Adipocyte (in vitro differentiated cells): ENCODE results near the gene PBX1.
"Not testable (repeated sequence)": the region's sequence is repeated elsewhere in the genome, so short reads cannot be mapped to it uniquely, and the experiment has no call there.

ENCODE experiments used
- DNase-seq: peaks from one replicate; pipeline ENCODE4 v3.0.0-alpha.2; 2015; ENCODE audit warnings: low read depth
- H3K27me3 ChIP-seq: replicated peaks from 2 replicates; pipeline ENCODE4 v1.7.0; 2013; ENCODE audit warnings: mild to moderate bottlenecking, low read length, moderate library complexity; ENCODE audit not compliant: control insufficient read depth, insufficient read depth
- H3K36me3 ChIP-seq: 2 replicates; pipeline ENCODE4 v1.7.0; 2013; ENCODE audit warnings: low read length, mild to moderate bottlenecking, moderate library complexity; ENCODE audit not compliant: control insufficient read depth, insufficient read depth, severe bottlenecking
- H3K4me1 ChIP-seq: 2 replicates; pipeline ENCODE4 v1.7.0; 2013; ENCODE audit warnings: mild to moderate bottlenecking, low read length, moderate library complexity; ENCODE audit not compliant: control insufficient read depth, insufficient read depth
- H3K4me3 ChIP-seq: 2 replicates; pipeline ENCODE4 v1.7.0; 2013; ENCODE audit warnings: mild to moderate bottlenecking, low read length, moderate library complexity
- H3K9ac ChIP-seq: 2 replicates; pipeline ENCODE4 v1.7.0; 2013; ENCODE audit warnings: mild to moderate bottlenecking, low read length, moderate library complexity
- H3K9me3 ChIP-seq: 2 replicates; pipeline ENCODE4 v1.7.0; 2013; ENCODE audit warnings: mild to moderate bottlenecking, low read length, moderate library complexity; ENCODE audit not compliant: control insufficient read depth

PBX1 gene

GRCh38 chr1:164595212-164595611 is 36.2 kb downstream of the PBX1 start:
- peaks cover 11% of the 10 kb centered on the region for H3K36me3 ChIP-seq
- no peaks in the 10 kb centered on the region for H3K9me3 ChIP-seq
- no peak for DNase-seq
- peaks cover 17% of the 10 kb centered on the region for H3K4me1 ChIP-seq
- no peak overlapping the region for H3K4me3 ChIP-seq
- no peaks in the 10 kb centered on the region for H3K27me3 ChIP-seq
- no peak overlapping the region for H3K9ac ChIP-seq

DNA sequence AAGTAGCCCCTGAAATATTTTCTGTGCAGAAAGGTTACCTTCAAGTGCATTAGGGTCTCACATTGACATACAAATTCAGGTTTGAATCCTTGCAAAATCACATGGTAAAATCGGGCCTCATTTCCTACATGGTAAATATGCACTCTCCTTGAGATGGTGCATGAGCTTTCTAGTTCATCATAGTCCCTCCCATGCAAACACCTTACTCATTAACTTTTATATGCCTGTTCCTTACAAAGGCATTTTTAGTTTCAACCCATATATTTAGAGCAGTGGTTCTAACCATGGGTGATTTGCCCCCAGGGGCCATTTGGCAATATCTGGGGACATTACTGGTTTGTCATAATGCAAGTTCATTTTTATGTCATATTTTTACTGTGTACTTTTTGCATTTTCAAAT is 37.2 kb downstream of the PBX1 start:
- no peak for DNase-seq
- no peaks in the 10 kb centered on the region for H3K27me3 ChIP-seq
- H3K36me3 ChIP-seq: peaks cover 11% of the 10 kb centered on the region
- H3K9ac ChIP-seq: no peak overlapping the region
- H3K9me3 ChIP-seq: no peaks in the 10 kb centered on the region
- peaks cover 17% of the 10 kb centered on the region for H3K4me1 ChIP-seq
- H3K4me3 ChIP-seq: no peak overlapping the region

- no peak overlapping the region for H3K9ac ChIP-seq
- peaks cover 11% of the 10 kb centered on the region for H3K36me3 ChIP-seq
- no peak overlapping the region for H3K4me3 ChIP-seq
- no peaks in the 10 kb centered on the region for H3K9me3 ChIP-seq
- H3K4me1 ChIP-seq: peaks cover 22% of the 10 kb centered on the region
- DNase-seq: no peak
- no peaks in the 10 kb centered on the region for H3K27me3 ChIP-seq
Observed at GRCh38 chr1:164598719-164599118, 39.7 kb downstream of the PBX1 start.

GRCh38 chr1:164599272-164599671 is 40.3 kb downstream of the PBX1 start:
- DNase-seq: no peak
- Histone ChIP-seq H3K4me1 (peaks cover 22% of the 10 kb centered on the region), H3K9ac (no peak overlapping the region), H3K27me3 (no peaks in the 10 kb centered on the region), H3K4me3 (no peak overlapping the region), H3K9me3 (no peaks in the 10 kb centered on the region), H3K36me3 (peaks cover 11% of the 10 kb centered on the region)

GRCh38 chr1:164601399-164602100 is 42.6 kb downstream of the PBX1 start:
- Histone ChIP-seq H3K9me3 (no peaks in the 10 kb centered on the region), H3K9ac (peak overlapping the region; percentile 70), H3K36me3 (peaks cover 10% of the 10 kb centered on the region), H3K27me3 (no peaks in the 10 kb centered on the region), H3K4me1 (peaks cover 24% of the 10 kb centered on the region), H3K4me3 (no peak overlapping the region)
- DNase-seq: no peak

- peaks cover 24% of the 10 kb centered on the region for H3K4me1 ChIP-seq
- H3K9me3 ChIP-seq: no peaks in the 10 kb centered on the region
- peaks cover 5% of the 10 kb centered on the region for H3K36me3 ChIP-seq
- peak overlapping the region; percentile 61 for H3K4me3 ChIP-seq
- H3K27me3 ChIP-seq: no peaks in the 10 kb centered on the region
- no peak for DNase-seq
- peak overlapping the region; percentile 70 for H3K9ac ChIP-seq
Observed at GRCh38 chr1:164602101-164602422, 43.1 kb downstream of the PBX1 start.

DNA sequence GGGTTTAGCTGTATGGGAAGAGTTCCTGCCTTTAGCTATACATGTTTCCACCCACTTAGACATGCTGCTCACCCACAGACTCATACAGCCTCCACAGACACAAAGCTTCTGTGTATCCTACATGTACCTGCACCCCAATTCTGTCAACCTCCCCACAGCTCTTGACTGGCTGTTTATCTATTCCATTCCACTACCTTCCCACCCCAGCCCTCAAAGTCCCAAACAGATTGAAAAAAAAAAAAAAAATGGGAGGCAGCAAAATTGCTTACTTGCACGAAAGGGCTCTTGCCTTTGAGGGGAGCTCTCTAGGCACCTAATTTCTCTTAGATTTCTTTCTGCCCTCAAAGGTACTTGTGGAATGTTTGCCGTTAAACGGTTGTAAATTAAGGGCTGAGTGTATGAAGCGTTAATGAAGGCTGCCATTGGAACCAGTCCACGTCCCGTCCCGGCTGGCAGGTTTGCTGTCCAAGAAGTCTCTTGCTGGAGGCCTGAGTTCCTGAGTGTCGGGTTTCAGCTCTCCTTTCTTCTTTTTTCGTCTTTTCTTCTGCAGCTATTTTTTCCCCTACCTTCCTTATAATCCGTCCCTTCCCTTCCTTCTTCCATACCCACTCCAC is 43.6 kb downstream of the PBX1 start:
- H3K4me1 ChIP-seq: peaks cover 24% of the 10 kb centered on the region
- H3K9me3 ChIP-seq: no peaks in the 10 kb centered on the region
- peak overlapping the region; percentile 61 for H3K4me3 ChIP-seq
- peak; percentile 77 for DNase-seq
- H3K27me3 ChIP-seq: no peaks in the 10 kb centered on the region
- no peaks in the 10 kb centered on the region for H3K36me3 ChIP-seq
- H3K9ac ChIP-seq: peak overlapping the region; percentile 70

GRCh38 chr1:164603805-164604204 is 44.8 kb downstream of the PBX1 start:
- not testable (repeated sequence) for H3K9me3 ChIP-seq, H3K4me3 ChIP-seq, H3K9ac ChIP-seq, DNase-seq, H3K36me3 ChIP-seq, H3K27me3 ChIP-seq
- H3K4me1 ChIP-seq: peaks cover 34% of the 10 kb centered on the region

GRCh38 chr1:164604541-164604940 is 45.6 kb downstream of the PBX1 start:
- Histone ChIP-seq H3K9me3 (no peaks in the 10 kb centered on the region), H3K4me1 (peaks cover 42% of the 10 kb centered on the region), H3K36me3 (no peaks in the 10 kb centered on the region), H3K9ac (no peak overlapping the region), H3K27me3 (no peaks in the 10 kb centered on the region), H3K4me3 (no peak overlapping the region)
- no peak for DNase-seq

GRCh38 chr1:164605254-164606091 is 46.5 kb downstream of the PBX1 start:
- Histone ChIP-seq H3K9ac (no peak overlapping the region), H3K4me3 (no peak overlapping the region), H3K9me3 (no peaks in the 10 kb centered on the region), H3K4me1 (peaks cover 44% of the 10 kb centered on the region), H3K27me3 (no peaks in the 10 kb centered on the region), H3K36me3 (no peaks in the 10 kb centered on the region)
- no peak for DNase-seq

DNA sequence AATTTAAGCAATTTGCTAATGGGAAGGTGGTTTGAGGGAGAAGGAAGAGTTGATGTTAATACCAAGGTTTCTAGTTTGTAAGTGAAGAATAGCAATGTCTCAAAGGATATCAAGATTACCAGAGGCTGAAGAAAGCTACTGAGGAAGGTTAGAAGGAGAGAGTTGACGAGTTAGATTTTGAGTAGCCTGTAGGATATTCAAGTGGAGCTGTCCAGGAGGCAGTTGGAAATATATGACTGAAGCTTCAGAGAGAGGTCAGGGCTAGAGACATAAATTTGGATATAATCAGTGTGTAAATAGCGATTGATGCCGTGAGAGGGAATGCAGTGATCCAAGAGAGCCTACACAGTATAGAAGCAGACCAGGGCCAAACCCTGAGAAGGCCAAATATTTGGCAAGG is 48.4 kb downstream of the PBX1 start:
- Histone ChIP-seq H3K4me3 (no peak overlapping the region), H3K9ac (no peak overlapping the region), H3K4me1 (peaks cover 56% of the 10 kb centered on the region)

More for the DNA sequence above, 48.4 kb downstream of the PBX1 start:
- Histone ChIP-seq H3K36me3 (no peaks in the 10 kb centered on the region), H3K9me3 (no peaks in the 10 kb centered on the region), H3K27me3 (no peaks in the 10 kb centered on the region)
- no peak for DNase-seq
